Measurements from ENCODE around the gene TMEM220.
A peak's percentile ranks its signal among the peaks of the same experiment; 100 is the strongest.

The TMEM220 gene

GRCh38 chr17:10729334-10730193 is at the start of gene TMEM220:
Gene TMEM220 (minus strand): TSS chr17:10730023. CDS start chr17:10729851, 172 bp downstream.
- H3K27me3 ChIP-seq (ENCODE audit: low read depth, low read length) = no peaks in the 10 kb centered on the region
- peak within 1 kb of the TSS; percentile 75 for H3K27ac ChIP-seq (ENCODE audit: low read length)
- no peaks in the 10 kb centered on the region for H3K9me3 ChIP-seq (ENCODE audit: control insufficient read depth in 1 of 2, low read length in 2 of 2)
- peaks cover 0 to 20% of the 10 kb centered on the region in 2 donors for H3K36me3 ChIP-seq (ENCODE audit: control insufficient read depth in 1 of 2, insufficient read depth in 2 of 2, low read length in 2 of 2)
- H3K4me3 ChIP-seq (ENCODE audit: low read depth in 1 of 2, low read length in 2 of 2) = peak within 1 kb of the TSS; percentile 67 to 75
- no peaks in the 10 kb centered on the region for H3K4me1 ChIP-seq (ENCODE audit: control insufficient read depth in 1 of 2, insufficient read depth in 2 of 2, low read length in 2 of 2)

- Histone ChIP-seq H3K27me3 (ENCODE audit: low read depth, low read length) (no peaks in the 10 kb centered on the region), H3K36me3 (ENCODE audit: control insufficient read depth in 1 of 2, insufficient read depth in 2 of 2, low read length in 2 of 2) (no peaks in the 10 kb centered on the region), H3K27ac (ENCODE audit: low read length) (no peak overlapping the region), H3K4me1 (ENCODE audit: control insufficient read depth in 1 of 2, insufficient read depth in 2 of 2, low read length in 2 of 2) (peaks cover 0 to under 1% of the 10 kb centered on the region in 2 donors), H3K4me3 (ENCODE audit: low read depth in 1 of 2, low read length in 2 of 2) (no peak overlapping the region), H3K9me3 (ENCODE audit: control insufficient read depth in 1 of 2, low read length in 2 of 2) (no peaks in the 10 kb centered on the region)
Observed at GRCh38 chr17:10779609-10780008, 49.8 kb upstream of the TMEM220 start.

GRCh38 chr17:10777890-10778289 is 48.1 kb upstream of the TMEM220 start:
- H3K27ac ChIP-seq (ENCODE audit: low read length) = no peak overlapping the region
- H3K4me1 ChIP-seq (ENCODE audit: control insufficient read depth in 1 of 2, insufficient read depth in 2 of 2, low read length in 2 of 2) = no peaks in the 10 kb centered on the region
- no peaks in the 10 kb centered on the region for H3K36me3 ChIP-seq (ENCODE audit: control insufficient read depth in 1 of 2, insufficient read depth in 2 of 2, low read length in 2 of 2)
- H3K4me3 ChIP-seq (ENCODE audit: low read depth in 1 of 2, low read length in 2 of 2) = no peak overlapping the region
- no peaks in the 10 kb centered on the region for H3K27me3 ChIP-seq (ENCODE audit: low read depth, low read length)
- no peaks in the 10 kb centered on the region for H3K9me3 ChIP-seq (ENCODE audit: control insufficient read depth in 1 of 2, low read length in 2 of 2)

GRCh38 chr17:10777131-10777807 is 47.4 kb upstream of the TMEM220 start:
- H3K4me1 ChIP-seq (ENCODE audit: control insufficient read depth in 1 of 2, insufficient read depth in 2 of 2, low read length in 2 of 2) = no peaks in the 10 kb centered on the region
- no peaks in the 10 kb centered on the region for H3K27me3 ChIP-seq (ENCODE audit: low read depth, low read length)
- H3K4me3 ChIP-seq (ENCODE audit: low read depth in 1 of 2, low read length in 2 of 2) = no peak overlapping the region
- H3K27ac ChIP-seq (ENCODE audit: low read length) = no peak overlapping the region
- peaks cover 0 to 2% of the 10 kb centered on the region in 2 donors for H3K9me3 ChIP-seq (ENCODE audit: control insufficient read depth in 1 of 2, low read length in 2 of 2)
- H3K36me3 ChIP-seq (ENCODE audit: control insufficient read depth in 1 of 2, insufficient read depth in 2 of 2, low read length in 2 of 2) = no peaks in the 10 kb centered on the region

GRCh38 chr17:10776381-10776780 is 46.6 kb upstream of the TMEM220 start:
- Histone ChIP-seq H3K4me3 (ENCODE audit: low read depth in 1 of 2, low read length in 2 of 2) (no peak overlapping the region), H3K27ac (ENCODE audit: low read length) (peak overlapping the region; percentile 23), H3K4me1 (ENCODE audit: control insufficient read depth in 1 of 2, insufficient read depth in 2 of 2, low read length in 2 of 2) (no peaks in the 10 kb centered on the region), H3K36me3 (ENCODE audit: control insufficient read depth in 1 of 2, insufficient read depth in 2 of 2, low read length in 2 of 2) (no peaks in the 10 kb centered on the region), H3K27me3 (ENCODE audit: low read depth, low read length) (no peaks in the 10 kb centered on the region), H3K9me3 (ENCODE audit: control insufficient read depth in 1 of 2, low read length in 2 of 2) (peaks cover 0 to 5% of the 10 kb centered on the region in 2 donors)

GRCh38 chr17:10775740-10776356 is 46.0 kb upstream of the TMEM220 start:
- peaks cover 0 to 5% of the 10 kb centered on the region in 2 donors for H3K9me3 ChIP-seq (ENCODE audit: control insufficient read depth in 1 of 2, low read length in 2 of 2)
- H3K4me1 ChIP-seq (ENCODE audit: control insufficient read depth in 1 of 2, insufficient read depth in 2 of 2, low read length in 2 of 2) = no peaks in the 10 kb centered on the region
- H3K27ac ChIP-seq (ENCODE audit: low read length) = no peak overlapping the region

GRCh38 chr17:10775058-10775457 is 45.2 kb upstream of the TMEM220 start:
- H3K36me3 ChIP-seq (ENCODE audit: control insufficient read depth in 1 of 2, insufficient read depth in 2 of 2, low read length in 2 of 2) = no peaks in the 10 kb centered on the region
- H3K4me1 ChIP-seq (ENCODE audit: control insufficient read depth in 1 of 2, insufficient read depth in 2 of 2, low read length in 2 of 2) = no peaks in the 10 kb centered on the region
- H3K4me3 ChIP-seq (ENCODE audit: low read depth in 1 of 2, low read length in 2 of 2) = no peak overlapping the region
- no peak overlapping the region for H3K27ac ChIP-seq (ENCODE audit: low read length)
- peaks cover 0 to 5% of the 10 kb centered on the region in 2 donors for H3K9me3 ChIP-seq (ENCODE audit: control insufficient read depth in 1 of 2, low read length in 2 of 2)
- no peaks in the 10 kb centered on the region for H3K27me3 ChIP-seq (ENCODE audit: low read depth, low read length)

More at GRCh38 chr17:10775740-10776356, 46.0 kb upstream of the TMEM220 start:
- Histone ChIP-seq H3K27me3 (ENCODE audit: low read depth, low read length) (no peaks in the 10 kb centered on the region), H3K36me3 (ENCODE audit: control insufficient read depth in 1 of 2, insufficient read depth in 2 of 2, low read length in 2 of 2) (no peaks in the 10 kb centered on the region), H3K4me3 (ENCODE audit: low read depth in 1 of 2, low read length in 2 of 2) (no peak overlapping the region)

- no peaks in the 10 kb centered on the region for H3K27me3 ChIP-seq (ENCODE audit: low read depth, low read length)
- peaks cover 0 to 9% of the 10 kb centered on the region in 2 donors for H3K9me3 ChIP-seq (ENCODE audit: control insufficient read depth in 1 of 2, low read length in 2 of 2)
- no peak overlapping the region for H3K27ac ChIP-seq (ENCODE audit: low read length)
- no peak overlapping the region for H3K4me3 ChIP-seq (ENCODE audit: low read depth in 1 of 2, low read length in 2 of 2)
- no peaks in the 10 kb centered on the region for H3K36me3 ChIP-seq (ENCODE audit: control insufficient read depth in 1 of 2, insufficient read depth in 2 of 2, low read length in 2 of 2)
- peaks cover 0 to 4% of the 10 kb centered on the region in 2 donors for H3K4me1 ChIP-seq (ENCODE audit: control insufficient read depth in 1 of 2, insufficient read depth in 2 of 2, low read length in 2 of 2)
Observed at GRCh38 chr17:10773391-10773790, 43.6 kb upstream of the TMEM220 start.

- no peaks in the 10 kb centered on the region for H3K36me3 ChIP-seq (ENCODE audit: control insufficient read depth in 1 of 2, insufficient read depth in 2 of 2, low read length in 2 of 2)
- H3K9me3 ChIP-seq (ENCODE audit: control insufficient read depth in 1 of 2, low read length in 2 of 2) = peaks cover 0 to 9% of the 10 kb centered on the region in 2 donors
- no peaks in the 10 kb centered on the region for H3K27me3 ChIP-seq (ENCODE audit: low read depth, low read length)
- H3K4me1 ChIP-seq (ENCODE audit: control insufficient read depth in 1 of 2, insufficient read depth in 2 of 2, low read length in 2 of 2) = peaks cover 0 to 4% of the 10 kb centered on the region in 2 donors
- H3K27ac ChIP-seq (ENCODE audit: low read length) = no peak overlapping the region
- no peak overlapping the region for H3K4me3 ChIP-seq (ENCODE audit: low read depth in 1 of 2, low read length in 2 of 2)
Observed at GRCh38 chr17:10772425-10773380, 42.9 kb upstream of the TMEM220 start.

- H3K27me3 ChIP-seq (ENCODE audit: low read depth, low read length) = no peaks in the 10 kb centered on the region
- H3K27ac ChIP-seq (ENCODE audit: low read length) = no peak overlapping the region
- no peaks in the 10 kb centered on the region for H3K36me3 ChIP-seq (ENCODE audit: control insufficient read depth in 1 of 2, insufficient read depth in 2 of 2, low read length in 2 of 2)
- peaks cover 0 to 4% of the 10 kb centered on the region in 2 donors for H3K4me1 ChIP-seq (ENCODE audit: control insufficient read depth in 1 of 2, insufficient read depth in 2 of 2, low read length in 2 of 2)
- H3K9me3 ChIP-seq (ENCODE audit: control insufficient read depth in 1 of 2, low read length in 2 of 2) = peaks cover 0 to 14% of the 10 kb centered on the region in 2 donors
- no peak overlapping the region for H3K4me3 ChIP-seq (ENCODE audit: low read depth in 1 of 2, low read length in 2 of 2)
Observed at GRCh38 chr17:10771148-10771547, 41.3 kb upstream of the TMEM220 start.
